Activated CD8-positive, alpha-beta T cell treated with anti-CD3 and anti-CD28 coated beads, Interleukin-2, amount 10 ng/mL, durations not matched to agents 7 days and 5 days (primary cell): ENCODE measurements around the gene ETV6. TPM values are rescaled to one million over a fixed set of nuclear protein-coding genes. Genes with fewer than 3 reads are reported as not detected.
"Not testable (repeated sequence)": the region's sequence is repeated elsewhere in the genome, so short reads cannot be mapped to it uniquely, and the experiment has no call there.

Experiments used
- ATAC-seq: fragments of 150-1000 bp; cut with Tn5 transposase; one replicate; pipeline ENCODE4 v1.10.0; 2021; ENCODE audit warnings: moderate library complexity
- CTCF ChIA-PET: fragments of 350-600 bp; sonication (Branson Sonifier 250); formaldehyde crosslinking; loops from one replicate; lab custom pipeline; 2021; ENCODE audit warnings: antibody characterized with exemption; lab: Charles Lee
- POLR2A ChIA-PET: fragments of 350-600 bp; sonication (Branson Sonifier 250); formaldehyde crosslinking; loops from one replicate; lab custom pipeline; 2021; ENCODE audit warnings: antibody characterized with exemption; lab: Charles Lee
- DNase-seq: peaks from one replicate; pipeline ENCODE4 v3.0.0-alpha.2; 2020
- H3K27ac Mint-ChIP-seq: one replicate; pipeline ENCODE4 v1.8.0; 2021; ENCODE audit warnings: mild to moderate bottlenecking, mixed read lengths
- H3K27me3 Mint-ChIP-seq: one replicate; pipeline ENCODE4 v1.8.0; 2021; ENCODE audit warnings: low read depth, mixed read lengths
- H3K36me3 Mint-ChIP-seq: one replicate; pipeline ENCODE4 v1.8.0; 2021; ENCODE audit warnings: low read depth, mixed read lengths
- H3K4me1 Mint-ChIP-seq: one replicate; pipeline ENCODE4 v1.8.0; 2021; ENCODE audit warnings: low read depth, mixed read lengths
- H3K4me3 Mint-ChIP-seq: one replicate; pipeline ENCODE4 v1.8.0; 2021; ENCODE audit warnings: mild to moderate bottlenecking, mixed read lengths
- H3K9me3 Mint-ChIP-seq: one replicate; pipeline ENCODE4 v1.8.0; 2022; ENCODE audit warnings: mixed read lengths; ENCODE audit not compliant: insufficient read depth
- total RNA-seq, 2 experiments: library from RNA; stranded (reverse); gene quantifications; one replicate each; pipeline ENCODE4 v1.2.3, GENCODE V29; 2021

Gene ETV6
- total RNA-seq, 2 experiments from 2014 or later: 22.1 to 26.1 TPM

GRCh38 chr12:11907625-11908024, 258.2 kb downstream of the ETV6 start:
- H3K4me3 Mint-ChIP-seq: no peak overlapping the region
- H3K36me3 Mint-ChIP-seq: peaks cover 6% of the 10 kb centered on the region
- H3K4me1 Mint-ChIP-seq: peaks cover 29% of the 10 kb centered on the region
- H3K27ac Mint-ChIP-seq: no peak overlapping the region
- ChIA-PET CTCF (no interaction called here), POLR2A (no interaction called here)
- H3K27me3 Mint-ChIP-seq: peaks cover 10% of the 10 kb centered on the region
- peaks cover 11% of the 10 kb centered on the region for H3K9me3 Mint-ChIP-seq
- ATAC-seq: no peak
- DNase-seq: no peak

- H3K27ac Mint-ChIP-seq: not testable (repeated sequence)
Measured at GRCh38 chr12:11909406-11909805, 259.9 kb downstream of the ETV6 start.

GRCh38 chr12:11916113-11916512, 266.6 kb downstream of the ETV6 start:
- no peak overlapping the region for H3K27ac Mint-ChIP-seq
- ChIA-PET POLR2A (no interaction called here), CTCF (interaction anchor here (2.0 kb wide), 1 partner anchor 117 kb away, joined by 6 read pairs; no protein-coding TSS in a partner anchor)
- H3K27me3 Mint-ChIP-seq: peaks cover 25% of the 10 kb centered on the region
- peaks cover 2% of the 10 kb centered on the region for H3K36me3 Mint-ChIP-seq
- H3K9me3 Mint-ChIP-seq: no peaks in the 10 kb centered on the region
- no peaks in the 10 kb centered on the region for H3K4me1 Mint-ChIP-seq
- ATAC-seq: no peak
- DNase-seq: no peak
- H3K4me3 Mint-ChIP-seq: no peak overlapping the region

More at GRCh38 chr12:11909406-11909805, 259.9 kb downstream of the ETV6 start:
- H3K4me3 Mint-ChIP-seq, DNase-seq, CTCF ChIA-PET, H3K36me3 Mint-ChIP-seq, ATAC-seq: not testable (repeated sequence)
- POLR2A ChIA-PET: interaction anchor here (0.6 kb wide), 1 partner anchor 399 kb away, joined by 3 read pairs; no protein-coding TSS in a partner anchor
- Mint-ChIP-seq H3K9me3 (peaks cover 11% of the 10 kb centered on the region), H3K27me3 (peaks cover 11% of the 10 kb centered on the region), H3K4me1 (peaks cover 16% of the 10 kb centered on the region)

- ATAC-seq (no peak), DNase-seq (no peak)
- Mint-ChIP-seq H3K9me3 (no peaks in the 10 kb centered on the region), H3K4me1 (no peaks in the 10 kb centered on the region), H3K27me3 (peaks cover 26% of the 10 kb centered on the region), H3K27ac (no peak overlapping the region), H3K4me3 (no peak overlapping the region), H3K36me3 (no peaks in the 10 kb centered on the region)
- ChIA-PET POLR2A (interaction anchor here (0.7 kb wide), 1 partner anchor 55 kb away, joined by 4 read pairs; no protein-coding TSS in a partner anchor), CTCF (interaction anchor here (2.0 kb wide), 1 partner anchor 116 kb away, joined by 6 read pairs; no protein-coding TSS in a partner anchor)
Measured at GRCh38 chr12:11916771-11917170, 267.3 kb downstream of the ETV6 start.

- ChIA-PET CTCF (interaction anchor here (2.0 kb wide), 1 partner anchor 115 kb away, joined by 6 read pairs; no protein-coding TSS in a partner anchor), POLR2A (no interaction called here)
- Mint-ChIP-seq H3K27me3 (peaks cover 31% of the 10 kb centered on the region), H3K4me3 (no peak overlapping the region), H3K9me3 (no peaks in the 10 kb centered on the region), H3K27ac (no peak overlapping the region), H3K36me3 (no peaks in the 10 kb centered on the region), H3K4me1 (no peaks in the 10 kb centered on the region)
- DNase-seq (no peak), ATAC-seq (no peak)
Measured at GRCh38 chr12:11917501-11917900, 268.0 kb downstream of the ETV6 start.

GRCh38 chr12:11920231-11920630, 270.8 kb downstream of the ETV6 start:
- no peak for ATAC-seq
- Mint-ChIP-seq H3K27ac (no peak overlapping the region), H3K27me3 (peaks cover 32% of the 10 kb centered on the region), H3K36me3 (no peaks in the 10 kb centered on the region), H3K9me3 (no peaks in the 10 kb centered on the region), H3K4me1 (no peaks in the 10 kb centered on the region), H3K4me3 (no peak overlapping the region)
- ChIA-PET CTCF (interaction anchor here (1.7 kb wide), 1 partner anchor 113 kb away, joined by 4 read pairs; no protein-coding TSS in a partner anchor), POLR2A (no interaction called here)
- no peak for DNase-seq

- ATAC-seq: no peak
- DNase-seq: no peak
- H3K9me3 Mint-ChIP-seq: no peaks in the 10 kb centered on the region
- no peak overlapping the region for H3K27ac Mint-ChIP-seq
- no peaks in the 10 kb centered on the region for H3K4me1 Mint-ChIP-seq
- H3K4me3 Mint-ChIP-seq: no peak overlapping the region
- ChIA-PET POLR2A (no interaction called here), CTCF (interaction anchor here (1.0 kb wide), 1 partner anchor 85 kb away, joined by 3 read pairs; no protein-coding TSS in a partner anchor)
- H3K27me3 Mint-ChIP-seq: peaks cover 34% of the 10 kb centered on the region
- no peaks in the 10 kb centered on the region for H3K36me3 Mint-ChIP-seq
Measured at GRCh38 chr12:11922361-11922760, 272.9 kb downstream of the ETV6 start.

- CTCF ChIA-PET: interaction anchor here (1.0 kb wide), 1 partner anchor 85 kb away, joined by 3 read pairs; no protein-coding TSS in a partner anchor
Measured at GRCh38 chr12:11923067-11923466, 273.6 kb downstream of the ETV6 start.

GRCh38 chr12:11927286-11927935, 277.9 kb downstream of the ETV6 start:
- no peaks in the 10 kb centered on the region for H3K9me3 Mint-ChIP-seq
- ChIA-PET POLR2A (no interaction called here), CTCF (interaction anchor here (0.7 to 1.0 kb wide), 2 partner anchors 82 to 105 kb away, joined by 3 read pairs; no protein-coding TSS in a partner anchor)
- DNase-seq (no peak), ATAC-seq (no peak)
- H3K27me3 Mint-ChIP-seq: peaks cover 13% of the 10 kb centered on the region
- H3K4me3 Mint-ChIP-seq: no peak overlapping the region
- no peaks in the 10 kb centered on the region for H3K4me1 Mint-ChIP-seq
- no peak overlapping the region for H3K27ac Mint-ChIP-seq
- H3K36me3 Mint-ChIP-seq: no peaks in the 10 kb centered on the region

More at GRCh38 chr12:11923067-11923466, 273.6 kb downstream of the ETV6 start:
- H3K9me3 Mint-ChIP-seq: no peaks in the 10 kb centered on the region
- DNase-seq: no peak
- H3K4me3 Mint-ChIP-seq: no peak overlapping the region
- no peak for ATAC-seq
- H3K27me3 Mint-ChIP-seq: peaks cover 33% of the 10 kb centered on the region
- no peaks in the 10 kb centered on the region for H3K4me1 Mint-ChIP-seq
- H3K27ac Mint-ChIP-seq: no peak overlapping the region
- H3K36me3 Mint-ChIP-seq: no peaks in the 10 kb centered on the region
- POLR2A ChIA-PET: no interaction called here

- CTCF ChIA-PET: no interaction called here
- no peak for DNase-seq
- H3K36me3 Mint-ChIP-seq: no peaks in the 10 kb centered on the region
- no peak for ATAC-seq
- no peak overlapping the region for H3K4me3 Mint-ChIP-seq
- POLR2A ChIA-PET: no interaction called here
- no peaks in the 10 kb centered on the region for H3K9me3 Mint-ChIP-seq
- H3K27me3 Mint-ChIP-seq: peaks cover 13% of the 10 kb centered on the region
- no peak overlapping the region for H3K27ac Mint-ChIP-seq
- no peaks in the 10 kb centered on the region for H3K4me1 Mint-ChIP-seq
Measured at GRCh38 chr12:11929714-11930113, 280.2 kb downstream of the ETV6 start.

- Mint-ChIP-seq H3K27me3 (peaks cover 10% of the 10 kb centered on the region), H3K4me3 (no peak overlapping the region)
Measured at GRCh38 chr12:11939223-11939622, 289.7 kb downstream of the ETV6 start.

GRCh38 chr12:11941606-11942337, 292.3 kb downstream of the ETV6 start:
- H3K4me1 Mint-ChIP-seq: peaks cover 4% of the 10 kb centered on the region
- no peak overlapping the region for H3K4me3 Mint-ChIP-seq
- no peak overlapping the region for H3K27ac Mint-ChIP-seq
- H3K36me3 Mint-ChIP-seq: no peaks in the 10 kb centered on the region
- ATAC-seq (no peak), DNase-seq (no peak)
- H3K9me3 Mint-ChIP-seq: no peaks in the 10 kb centered on the region
- ChIA-PET POLR2A (no interaction called here), CTCF (no interaction called here)
- peaks cover 17% of the 10 kb centered on the region for H3K27me3 Mint-ChIP-seq

More at GRCh38 chr12:11939223-11939622, 289.7 kb downstream of the ETV6 start:
- DNase-seq (no peak), ATAC-seq (no peak)
- CTCF ChIA-PET: no interaction called here
- Mint-ChIP-seq H3K36me3 (no peaks in the 10 kb centered on the region), H3K4me1 (peaks cover 4% of the 10 kb centered on the region), H3K27ac (no peak overlapping the region), H3K9me3 (no peaks in the 10 kb centered on the region)
- POLR2A ChIA-PET: no interaction called here
